Kidney (tissue), 14 donors: ENCODE results near the gene ST3GAL4. TPM values are rescaled to one million over a fixed set of nuclear protein-coding genes. Genes with fewer than 3 reads are reported as not detected.

Experiments
- DNase-seq, 5 donors: peaks; one replicate each; pipeline ENCODE4 v3.0.0-alpha.2; 2013 to 2020
- FAIRE-seq: peaks from 2 replicates; lab custom pipeline; 2012; peaks lifted over from hg19 to GRCh38; lab: Jason Lieb, UNC
- H3K27ac ChIP-seq, 2 donors: one replicate each; pipeline ENCODE4 v1.7.0; 2013; ENCODE audit warnings: low read depth in 2 of 2, low read length in 2 of 2, inconsistent platforms in 1 of 2
- H3K27me3 ChIP-seq: one replicate; pipeline ENCODE4 v1.7.1; 2013; ENCODE audit warnings: low read length, inconsistent platforms; ENCODE audit not compliant: control insufficient read depth, insufficient read depth
- H3K36me3 ChIP-seq, 3 donors: one replicate each; pipeline versions ENCODE4 v1.7.0 to v1.7.1; 2013; ENCODE audit warnings: low read length in 3 of 3, control low read depth in 1 of 3, inconsistent platforms in 1 of 3; ENCODE audit not compliant: insufficient read depth in 3 of 3, control insufficient read depth in 2 of 3
- H3K4me1 ChIP-seq, 3 donors: one replicate each; pipeline versions ENCODE4 v1.7.0 to v1.7.1; 2013; ENCODE audit warnings: low read length in 3 of 3, inconsistent platforms in 1 of 3, low read depth in 1 of 3; ENCODE audit not compliant: control insufficient read depth in 2 of 3, insufficient read depth in 2 of 3
- H3K4me3 ChIP-seq, 3 donors: one replicate each; pipeline versions ENCODE4 v1.7.0 to v1.8.1; 2013; ENCODE audit warnings: low read length in 3 of 3, control low read depth in 1 of 3, inconsistent platforms in 1 of 3
- H3K9ac ChIP-seq, 3 donors: one replicate each; pipeline versions ENCODE4 v1.7.0 to v1.7.1; 2013; ENCODE audit warnings: low read length in 3 of 3, control low read depth in 1 of 3, inconsistent platforms in 1 of 3
- H3K9me3 ChIP-seq, 3 donors: one replicate each; pipeline versions ENCODE4 v1.7.0 to v1.7.1; 2013; ENCODE audit warnings: low read length in 3 of 3, control low read depth in 1 of 3, inconsistent platforms in 1 of 3; ENCODE audit not compliant: control insufficient read depth in 2 of 3, insufficient read depth in 1 of 3
- intact Hi-C: fragments of 100-400 bp; cut with DNase I; formaldehyde crosslinking; loops from one replicate; pipeline ENCODE4 v1.11.1; 2022
- polyA plus RNA-seq: library from polyadenylated mRNA; stranded (reverse); fragments of 350-450 nt; fragmentation: Illumina TruSeq; extraction: RNeasy Lipid Tissue Mini Kit (QIAGEN cat#74804); gene quantifications from one replicate; pipeline ENCODE4 v1.2.3, GENCODE V29; 2014; ENCODE audit warnings: low read depth, low replicate concordance; ENCODE audit not compliant: insufficient read depth
- total RNA-seq: library from RNA; stranded (reverse); fragmentation: NEBNext Ultra II Directional; extraction: Animal tissue kit (Norgen Biotek cat#: 25700); gene quantifications from one replicate; pipeline ENCODE4 v1.2.1, GENCODE V29; 2021
- TF ChIP-seq, protein P1 (sequence below): IDR thresholded peaks from 3 replicates; pipeline ENCODE4 v1.5.1; 2012; ENCODE audit warnings: mild to moderate bottlenecking, moderate library complexity, borderline replicate concordance; ENCODE audit not compliant: insufficient read depth; ENCODE audit errors: extremely low read depth
- donor health status: control.
- donor health status: control.
- donor health status: control.
- donor health status: control.
- donor health status: control.
- donor health status: DM: yes; HTN: yes; CAD: no.
- donor health status: Normal renal cell carcinoma (clear cell type).

ST3GAL4 gene
- total and polyA plus RNA-seq, 2 donors from 2014 or later: 27.4 to 72.8 TPM

DNA sequence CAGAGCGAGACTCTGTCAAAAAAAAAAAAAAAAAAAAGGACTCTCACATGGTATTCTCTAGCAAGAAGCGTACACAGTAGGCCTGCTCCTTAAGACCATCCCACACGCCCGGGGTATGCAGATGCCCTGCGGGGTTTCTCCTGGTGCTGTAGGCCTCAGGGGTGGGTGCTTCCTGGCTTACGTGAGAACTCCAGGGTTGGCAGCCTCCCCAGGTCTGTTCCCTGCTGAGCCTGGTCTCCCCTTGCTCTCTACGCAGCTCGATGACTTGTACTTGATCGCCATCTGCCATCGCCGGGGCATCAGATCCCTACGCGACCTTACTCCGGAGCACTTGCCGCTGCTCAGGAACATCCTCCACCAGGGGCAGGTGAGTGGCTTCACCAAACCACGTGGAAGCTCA, 12.4 kb upstream of the ST3GAL4 start:
- H3K9me3 ChIP-seq: no peaks in the 10 kb centered on the region
- DNase-seq: peak in 1 of 5 donors; percentile 35
- H3K4me1 ChIP-seq: peaks cover 0 to 15% (median 8%) of the 10 kb centered on the region in 3 donors
- peaks cover 0 to 26% (median 11%) of the 10 kb centered on the region in 3 donors for H3K36me3 ChIP-seq
- intact Hi-C loops: no loop called here
- no peak overlapping the region for H3K4me3 ChIP-seq
- H3K9ac ChIP-seq: no peak overlapping the region
- no peak for FAIRE-seq
- no peak overlapping the region for H3K27ac ChIP-seq
- H3K27me3 ChIP-seq: no peaks in the 10 kb centered on the region
- TF ChIP-seq, protein P1, sequence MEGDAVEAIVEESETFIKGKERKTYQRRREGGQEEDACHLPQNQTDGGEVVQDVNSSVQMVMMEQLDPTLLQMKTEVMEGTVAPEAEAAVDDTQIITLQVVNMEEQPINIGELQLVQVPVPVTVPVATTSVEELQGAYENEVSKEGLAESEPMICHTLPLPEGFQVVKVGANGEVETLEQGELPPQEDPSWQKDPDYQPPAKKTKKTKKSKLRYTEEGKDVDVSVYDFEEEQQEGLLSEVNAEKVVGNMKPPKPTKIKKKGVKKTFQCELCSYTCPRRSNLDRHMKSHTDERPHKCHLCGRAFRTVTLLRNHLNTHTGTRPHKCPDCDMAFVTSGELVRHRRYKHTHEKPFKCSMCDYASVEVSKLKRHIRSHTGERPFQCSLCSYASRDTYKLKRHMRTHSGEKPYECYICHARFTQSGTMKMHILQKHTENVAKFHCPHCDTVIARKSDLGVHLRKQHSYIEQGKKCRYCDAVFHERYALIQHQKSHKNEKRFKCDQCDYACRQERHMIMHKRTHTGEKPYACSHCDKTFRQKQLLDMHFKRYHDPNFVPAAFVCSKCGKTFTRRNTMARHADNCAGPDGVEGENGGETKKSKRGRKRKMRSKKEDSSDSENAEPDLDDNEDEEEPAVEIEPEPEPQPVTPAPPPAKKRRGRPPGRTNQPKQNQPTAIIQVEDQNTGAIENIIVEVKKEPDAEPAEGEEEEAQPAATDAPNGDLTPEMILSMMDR: no peak

DNA sequence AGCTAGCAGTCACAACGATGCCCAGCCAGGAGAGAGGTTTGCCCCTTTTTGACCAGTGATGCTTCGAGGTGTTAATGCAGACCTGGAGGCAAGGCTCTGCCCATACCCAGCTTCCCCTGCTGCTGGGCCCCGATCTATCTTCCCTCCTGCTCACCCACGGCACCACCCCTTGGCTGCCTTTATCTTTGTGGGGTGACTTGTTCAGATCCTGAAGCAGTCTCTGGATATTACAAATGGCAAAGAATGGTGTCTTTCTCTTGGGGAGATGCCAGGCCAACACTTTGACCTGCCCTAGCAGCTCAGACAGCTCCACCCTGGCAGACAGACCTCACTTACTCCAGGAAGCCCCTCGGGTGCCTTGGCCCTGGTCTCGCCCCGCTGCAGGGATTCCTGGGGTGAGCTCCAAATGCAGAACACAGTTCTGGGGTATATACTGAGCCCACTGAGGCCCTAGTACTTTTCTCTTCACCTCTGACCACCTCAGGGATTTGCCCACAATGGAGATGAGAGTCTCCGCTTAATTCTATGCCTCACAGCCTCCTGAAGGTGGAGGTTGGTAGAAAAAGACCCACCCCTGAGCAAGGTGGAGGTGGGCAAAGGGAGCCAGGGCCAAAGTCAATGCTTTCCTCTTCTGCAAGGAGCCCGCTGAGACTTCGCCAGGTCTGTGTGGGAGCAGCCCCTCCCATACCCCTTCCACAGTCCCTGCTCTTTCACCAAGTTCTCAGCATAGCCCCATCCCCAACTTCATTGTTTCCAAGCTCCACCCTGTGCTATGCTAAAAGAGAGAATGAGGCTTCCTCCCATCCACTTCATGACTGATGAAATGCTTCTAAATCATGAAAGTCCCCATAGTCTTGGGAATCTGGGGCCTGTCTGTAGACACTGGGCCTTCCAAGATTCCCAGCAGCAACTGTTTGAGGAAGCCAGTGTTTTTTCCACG, 11.1 kb upstream of the ST3GAL4 start:
- no peak overlapping the region for H3K4me3 ChIP-seq
- peaks cover 0 to 26% (median 11%) of the 10 kb centered on the region in 3 donors for H3K36me3 ChIP-seq
- TF ChIP-seq, protein P1: no peak
- no peak overlapping the region for H3K27ac ChIP-seq
- H3K9me3 ChIP-seq: no peaks in the 10 kb centered on the region
- H3K4me1 ChIP-seq: peaks cover 0 to 9% (median 5%) of the 10 kb centered on the region in 3 donors
- no peak for FAIRE-seq
- intact Hi-C loops: no loop called here
- no peaks in the 10 kb centered on the region for H3K27me3 ChIP-seq
- no peak overlapping the region for H3K9ac ChIP-seq
- DNase-seq: peak in 1 of 5 donors; percentile 55

DNA sequence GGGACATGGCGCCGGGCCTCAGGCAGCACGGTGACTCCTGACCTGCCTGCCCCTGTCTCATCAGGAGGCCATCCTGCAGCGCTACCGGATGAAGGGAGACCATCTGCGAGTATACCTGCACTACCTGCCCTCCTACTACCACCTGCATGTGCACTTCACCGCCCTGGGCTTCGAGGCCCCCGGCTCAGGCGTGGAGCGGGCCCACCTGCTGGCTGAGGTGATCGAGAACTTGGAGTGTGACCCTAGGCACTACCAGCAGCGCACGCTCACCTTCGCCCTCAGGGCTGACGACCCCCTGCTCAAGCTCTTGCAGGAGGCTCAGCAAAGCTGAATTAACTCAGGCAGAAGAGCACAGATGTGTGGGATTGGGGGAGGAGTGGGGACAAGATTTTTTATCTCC, 10.2 kb upstream of the ST3GAL4 start:
- no peak overlapping the region for H3K27ac ChIP-seq
- DNase-seq: peak in 1 of 5 donors; percentile 64
- no peaks in the 10 kb centered on the region for H3K9me3 ChIP-seq
- no peaks in the 10 kb centered on the region for H3K27me3 ChIP-seq
- H3K4me3 ChIP-seq: no peak overlapping the region
- no peak overlapping the region for H3K9ac ChIP-seq
- no peak for FAIRE-seq
- peaks cover 0 to 26% (median 11%) of the 10 kb centered on the region in 3 donors for H3K36me3 ChIP-seq
- TF ChIP-seq, protein P1: no peak
- intact Hi-C loops: no loop called here
- H3K4me1 ChIP-seq: peaks cover 0 to 5% (median 2%) of the 10 kb centered on the region in 3 donors
